ENCODE measurements around the gene SHISAL1.
"Not testable (repeated sequence)": the region's sequence is repeated elsewhere in the genome, so short reads cannot be mapped to it uniquely, and the experiment has no call there.

Gene SHISAL1

DNA sequence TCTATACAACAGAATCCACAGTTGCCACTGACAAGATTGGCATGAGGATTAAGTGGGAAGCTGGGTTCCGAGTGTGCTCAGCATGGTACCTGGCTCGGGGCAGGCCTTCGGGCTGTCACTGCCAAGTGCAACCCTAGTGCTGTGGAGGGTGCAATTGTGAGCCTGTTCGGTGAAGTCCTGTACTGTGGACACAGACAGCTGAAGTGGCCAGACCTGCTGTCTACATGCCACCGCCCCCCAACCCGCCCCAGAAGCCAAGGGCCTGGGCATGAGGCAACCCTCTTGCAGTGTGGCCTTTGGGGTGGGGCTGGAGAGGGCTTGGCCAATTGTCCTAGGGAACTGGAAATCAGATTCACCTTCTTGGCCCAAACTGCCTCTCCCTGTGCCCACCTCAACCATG, 15.6 kb upstream of the SHISAL1 start:
- no peak for DNase-seq (ENCODE audit: low spot score)

- DNase-seq (ENCODE audit: low spot score), result no peak
These were observed 13.7 kb upstream of the SHISAL1 start for GRCh38 chr22:44326491-44326885.

- DNase-seq (ENCODE audit: low spot score), result peak; percentile 70
These were observed 13.2 kb upstream of the SHISAL1 start for GRCh38 chr22:44325718-44326490.

- DNase-seq (ENCODE audit: low spot score), result not testable (repeated sequence)
These were observed 10.5 kb upstream of the SHISAL1 start for GRCh38 chr22:44323140-44323790.

DNA sequence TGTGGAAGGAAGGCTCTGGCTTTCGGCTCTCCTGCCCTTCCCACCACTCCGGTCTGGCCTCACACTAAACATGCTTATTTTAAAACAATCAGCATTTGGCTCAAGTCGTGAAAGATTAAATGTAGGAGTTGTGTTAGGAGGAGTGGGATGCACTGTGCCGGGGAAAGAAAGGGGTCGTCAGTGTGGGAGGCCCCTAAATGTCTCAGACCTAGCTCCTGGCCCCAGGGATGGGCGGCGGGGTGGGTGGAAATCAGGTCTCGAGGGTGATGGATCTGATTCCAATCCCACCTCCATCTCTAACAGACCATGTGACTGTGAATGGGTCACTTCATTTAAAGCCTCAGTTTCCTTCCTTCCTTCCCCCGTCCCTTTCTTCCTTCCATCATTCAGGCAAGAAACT, 6.9 kb upstream of the SHISAL1 start:
- no peak for DNase-seq (ENCODE audit: low spot score)

GRCh38 chr22:44318751-44319150, 6.0 kb upstream of the SHISAL1 start:
- no peak for DNase-seq (ENCODE audit: low spot score)

- no peak for DNase-seq (ENCODE audit: low spot score)
These were observed 5.3 kb upstream of the SHISAL1 start for GRCh38 chr22:44317886-44318637.

DNA sequence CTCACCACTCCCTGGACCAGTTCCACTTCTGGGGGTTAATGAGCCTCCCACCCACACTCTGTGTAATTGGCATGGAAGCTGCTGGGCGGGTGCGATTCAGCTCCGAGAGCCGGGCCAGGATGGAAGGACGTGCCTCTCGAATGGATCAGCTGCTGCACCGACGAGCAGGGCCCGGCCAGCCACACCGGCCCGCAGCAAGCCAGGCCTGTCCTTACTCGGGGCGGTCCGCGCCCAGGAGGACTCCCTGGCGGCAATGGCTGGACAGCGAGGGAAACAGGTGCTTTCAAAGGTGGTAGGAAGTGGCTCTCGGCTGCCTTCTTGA, 4.3 kb upstream of the SHISAL1 start:
- DNase-seq (ENCODE audit: low spot score), result no peak

DNA sequence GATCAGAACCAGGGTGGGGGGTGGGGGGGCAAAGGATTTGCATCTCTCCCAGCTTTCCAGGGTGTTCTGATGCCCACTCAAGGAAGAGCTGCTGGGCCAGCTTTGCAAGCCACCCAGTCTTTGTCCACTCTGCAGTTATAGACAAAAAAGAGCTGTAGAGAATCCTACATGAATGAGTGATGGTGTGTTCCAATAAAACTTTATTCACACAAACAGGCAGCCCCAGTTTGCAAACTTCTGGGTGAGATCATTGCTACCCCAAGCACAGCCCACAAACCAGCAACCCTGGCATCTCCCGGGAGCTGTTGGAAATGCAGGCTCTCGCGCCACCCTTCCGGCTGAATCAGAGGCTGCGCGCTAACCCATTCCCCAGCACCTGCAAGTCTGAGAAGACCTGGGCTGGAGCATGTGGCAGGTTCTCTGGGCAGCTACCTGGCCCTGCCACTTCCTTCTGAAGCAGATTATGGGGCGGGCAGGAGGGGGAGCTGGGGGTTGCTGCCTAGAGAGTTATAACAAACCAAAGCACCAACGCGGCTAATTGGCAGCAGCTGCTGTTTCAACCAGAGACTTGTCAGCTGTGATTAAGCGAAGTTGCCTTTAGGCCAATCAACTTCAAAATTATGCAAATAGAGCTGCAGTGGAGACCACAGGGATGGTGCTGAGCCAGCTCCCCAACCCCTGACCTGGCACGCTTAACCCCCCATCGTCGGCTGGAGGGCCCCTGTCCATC, 3.8 kb upstream of the SHISAL1 start:
- DNase-seq (ENCODE audit: low spot score), result no peak

DNA sequence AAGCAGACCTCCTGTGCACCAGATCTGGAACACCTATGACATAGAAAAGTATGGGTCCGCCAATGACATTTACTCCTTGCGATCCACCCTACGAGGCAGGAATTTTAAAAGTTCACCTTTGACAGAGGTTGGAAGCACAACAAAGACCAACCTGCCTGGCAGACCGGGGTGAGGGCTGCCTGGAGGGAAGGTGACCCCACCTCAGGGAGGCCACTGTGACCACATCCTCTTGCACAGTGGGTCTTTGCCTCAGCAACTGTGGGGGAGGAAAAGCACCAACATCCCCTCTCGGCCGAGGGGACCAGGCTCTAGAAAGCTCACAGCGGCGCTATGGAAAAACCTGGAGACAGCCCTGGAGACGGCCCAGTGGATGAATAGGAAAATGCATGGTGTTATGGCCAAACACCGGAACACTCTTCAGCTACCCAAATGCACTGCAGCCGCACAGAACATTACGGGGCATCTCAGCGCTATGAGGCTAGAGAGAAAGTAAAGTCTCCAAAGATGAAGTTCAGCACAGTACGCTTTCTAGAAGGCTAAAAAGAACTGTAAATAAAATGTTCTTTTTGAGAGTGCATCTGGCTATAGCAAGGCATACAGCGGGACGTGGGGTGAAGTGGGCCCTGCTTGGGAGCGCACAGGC, 1.8 kb upstream of the SHISAL1 start:
- DNase-seq (ENCODE audit: low spot score), result no peak

- no peak for DNase-seq (ENCODE audit: low spot score)
These were observed 745 bp upstream of the SHISAL1 start for GRCh38 chr22:44313385-44314006.

DNA sequence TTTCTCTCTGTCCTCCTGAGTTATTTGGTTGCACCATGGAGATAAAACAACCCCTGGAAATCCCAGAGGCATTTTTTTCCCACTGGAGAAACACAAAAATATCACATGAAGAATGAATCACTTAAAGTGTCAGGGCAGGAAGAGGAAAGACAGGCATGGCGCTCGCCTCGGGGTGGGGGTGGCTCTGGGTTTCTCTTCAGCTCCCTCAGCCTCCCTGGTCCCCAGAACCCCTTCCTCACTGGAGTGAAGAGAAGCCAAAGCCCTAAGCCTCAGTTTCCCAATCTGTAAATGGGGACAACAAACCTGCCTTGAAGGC, 938 bp downstream of the SHISAL1 start:
- DNase-seq (ENCODE audit: low spot score), result peak; percentile 97

- no peak for DNase-seq (ENCODE audit: low spot score)
These were observed 1.5 kb downstream of the SHISAL1 start for GRCh38 chr22:44311104-44311854.

GRCh38 chr22:44309647-44310046, 3.1 kb downstream of the SHISAL1 start:
- DNase-seq (ENCODE audit: low spot score), result no peak

DNA sequence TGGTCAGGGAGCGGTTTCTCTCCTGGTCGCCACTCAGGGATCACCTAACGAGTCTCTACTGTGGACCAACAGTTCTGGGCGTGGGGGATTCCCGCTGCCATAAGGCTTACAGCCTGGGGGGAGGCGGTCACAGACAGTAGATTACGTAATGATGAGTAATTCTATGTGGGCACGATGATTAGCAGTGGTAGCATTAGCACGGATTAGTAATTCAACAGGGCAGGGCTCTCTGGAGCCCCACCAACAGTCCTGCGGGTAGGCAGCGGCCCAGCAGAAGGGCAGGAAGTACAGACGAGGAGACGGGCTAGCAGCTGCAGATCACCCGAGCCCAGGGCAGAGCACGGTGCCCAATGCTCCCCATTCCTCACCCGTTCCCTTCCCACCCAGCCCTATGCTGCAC, 3.6 kb downstream of the SHISAL1 start:
- DNase-seq (ENCODE audit: low spot score), result peak; percentile 95

- peak; percentile 72 for DNase-seq (ENCODE audit: low spot score)
These were observed 5.1 kb downstream of the SHISAL1 start for GRCh38 chr22:44307509-44308169.

DNA sequence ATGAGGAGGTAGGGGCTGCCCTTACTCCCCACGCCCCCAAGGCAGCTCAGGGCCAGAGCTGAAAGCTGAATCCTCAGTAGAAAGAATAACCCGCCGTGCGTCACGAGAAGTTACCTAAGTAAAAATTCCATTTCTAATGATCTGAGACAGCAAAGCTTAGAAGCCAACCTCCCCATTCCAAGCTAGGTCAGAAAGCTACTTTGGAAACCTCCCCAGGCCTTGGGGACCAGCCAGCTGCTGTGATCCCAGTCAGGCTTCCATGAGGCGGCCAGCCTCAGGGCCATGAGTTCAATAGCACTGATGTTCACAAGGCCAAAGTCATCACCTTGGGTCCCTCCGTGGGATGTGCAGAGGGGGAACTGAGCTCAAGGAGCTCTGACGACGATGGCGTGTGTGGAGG, 6.9 kb downstream of the SHISAL1 start:
- DNase-seq (ENCODE audit: low spot score), result no peak

GRCh38 chr22:44305455-44305854, 7.3 kb downstream of the SHISAL1 start:
- no peak for DNase-seq (ENCODE audit: low spot score)

DNA sequence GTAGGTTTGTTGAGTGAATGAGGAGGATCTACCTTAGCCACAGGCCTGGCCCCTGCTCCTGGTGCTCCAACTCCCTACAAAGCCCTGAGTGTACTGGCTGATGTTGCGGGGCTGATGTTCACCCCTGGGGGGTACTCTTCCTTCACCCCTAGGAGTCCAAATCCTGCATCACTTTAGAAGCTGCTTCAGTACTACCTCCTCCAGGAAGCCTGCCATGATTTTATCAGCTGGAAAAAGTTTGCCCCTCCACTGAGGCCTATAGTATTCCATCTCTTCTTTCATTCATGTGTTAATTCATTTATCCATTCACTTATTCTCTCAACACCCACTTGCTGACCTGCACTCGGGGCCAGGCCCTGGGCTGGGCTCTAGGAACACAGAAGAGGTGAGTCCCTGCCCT, 7.8 kb downstream of the SHISAL1 start:
- DNase-seq (ENCODE audit: low spot score), result no peak

GRCh38 chr22:44304354-44304753, 8.4 kb downstream of the SHISAL1 start:
- peak; percentile 55 for DNase-seq (ENCODE audit: low spot score)
